ENCODE data around the gene PSMG3. TPM values are rescaled to one million over a fixed set of nuclear protein-coding genes. Genes with fewer than 3 reads are reported as not detected.
A peak's percentile ranks its signal among the peaks of the same experiment; 100 is the strongest.
"Not testable (repeated sequence)": the region's sequence is repeated elsewhere in the genome, so short reads cannot be mapped to it uniquely, and the experiment has no call there.

Gene PSMG3
- total RNA-seq, 1 donor from 2014 or later, result 11.2 TPM

DNA sequence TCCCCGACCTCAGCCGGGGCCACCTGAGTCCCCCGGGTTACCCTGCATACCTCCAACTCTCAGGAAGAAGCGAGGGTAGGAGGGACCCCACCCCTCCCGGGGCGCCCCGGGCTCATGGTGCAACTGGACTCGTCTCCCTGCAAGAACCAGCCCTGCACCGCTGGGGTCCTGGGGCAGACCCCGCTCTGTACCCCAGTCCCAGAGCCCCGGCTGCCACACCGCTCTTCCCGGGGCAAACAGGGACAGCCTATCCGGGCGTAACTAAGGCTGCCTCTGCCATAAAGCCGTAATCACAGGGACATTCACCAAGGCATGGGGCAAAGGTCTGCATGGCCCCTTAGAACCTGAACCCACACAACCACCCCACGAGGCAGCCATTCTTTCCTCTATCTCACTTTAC, 46.0 kb downstream of the PSMG3 start:
- no peaks in the 10 kb centered on the region for H3K36me3 ChIP-seq
- no peak overlapping the region for H3K27ac ChIP-seq (replicated peaks)
- no peak for DNase-seq
- TF ChIP-seq, protein P1, sequence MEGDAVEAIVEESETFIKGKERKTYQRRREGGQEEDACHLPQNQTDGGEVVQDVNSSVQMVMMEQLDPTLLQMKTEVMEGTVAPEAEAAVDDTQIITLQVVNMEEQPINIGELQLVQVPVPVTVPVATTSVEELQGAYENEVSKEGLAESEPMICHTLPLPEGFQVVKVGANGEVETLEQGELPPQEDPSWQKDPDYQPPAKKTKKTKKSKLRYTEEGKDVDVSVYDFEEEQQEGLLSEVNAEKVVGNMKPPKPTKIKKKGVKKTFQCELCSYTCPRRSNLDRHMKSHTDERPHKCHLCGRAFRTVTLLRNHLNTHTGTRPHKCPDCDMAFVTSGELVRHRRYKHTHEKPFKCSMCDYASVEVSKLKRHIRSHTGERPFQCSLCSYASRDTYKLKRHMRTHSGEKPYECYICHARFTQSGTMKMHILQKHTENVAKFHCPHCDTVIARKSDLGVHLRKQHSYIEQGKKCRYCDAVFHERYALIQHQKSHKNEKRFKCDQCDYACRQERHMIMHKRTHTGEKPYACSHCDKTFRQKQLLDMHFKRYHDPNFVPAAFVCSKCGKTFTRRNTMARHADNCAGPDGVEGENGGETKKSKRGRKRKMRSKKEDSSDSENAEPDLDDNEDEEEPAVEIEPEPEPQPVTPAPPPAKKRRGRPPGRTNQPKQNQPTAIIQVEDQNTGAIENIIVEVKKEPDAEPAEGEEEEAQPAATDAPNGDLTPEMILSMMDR (IDR thresholded peaks at IDR 0.05; ENCODE audit: borderline replicate concordance), result no peak
- intact Hi-C loops (cut with micrococcal nuclease), result no loop called here
- no peaks in the 10 kb centered on the region for H3K4me1 ChIP-seq
- H3K4me3 ChIP-seq, result no peak overlapping the region
- H3K9me3 ChIP-seq (replicated peaks), result peaks cover 12% of the 10 kb centered on the region
- peaks cover 6% of the 10 kb centered on the region for H3K27me3 ChIP-seq (ENCODE audit: low read depth)

DNA sequence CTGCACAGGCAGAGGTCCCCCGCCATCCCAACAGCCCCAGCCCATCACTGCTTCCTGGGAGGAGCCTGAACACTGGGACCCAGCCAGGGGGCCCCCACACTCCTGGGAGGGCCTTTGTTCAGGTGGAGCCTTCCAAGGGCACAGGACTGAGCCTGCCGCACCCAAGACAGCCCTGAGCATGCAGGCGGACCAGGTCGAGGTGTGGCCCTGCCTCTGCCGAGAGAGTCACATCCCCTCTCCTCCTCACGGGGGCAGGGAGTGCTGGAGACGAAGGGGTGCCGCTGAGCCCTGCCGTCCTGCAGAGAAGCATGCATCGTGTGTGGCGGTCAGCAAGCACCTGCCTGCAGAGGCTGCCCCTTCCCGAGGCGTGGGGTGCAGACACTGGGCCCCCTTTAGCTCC, 46.6 kb downstream of the PSMG3 start:
- TF ChIP-seq, protein P1 (IDR thresholded peaks at IDR 0.05; ENCODE audit: borderline replicate concordance), result no peak
- Histone ChIP-seq H3K4me3 (no peak overlapping the region), H3K4me1 (no peaks in the 10 kb centered on the region), H3K9me3 (replicated peaks) (peaks cover 16% of the 10 kb centered on the region), H3K36me3 (no peaks in the 10 kb centered on the region), H3K27me3 (ENCODE audit: low read depth) (peaks cover 6% of the 10 kb centered on the region), H3K27ac (replicated peaks) (no peak overlapping the region)
- DNase-seq, result no peak
- intact Hi-C loops (cut with micrococcal nuclease), result no loop called here

DNA sequence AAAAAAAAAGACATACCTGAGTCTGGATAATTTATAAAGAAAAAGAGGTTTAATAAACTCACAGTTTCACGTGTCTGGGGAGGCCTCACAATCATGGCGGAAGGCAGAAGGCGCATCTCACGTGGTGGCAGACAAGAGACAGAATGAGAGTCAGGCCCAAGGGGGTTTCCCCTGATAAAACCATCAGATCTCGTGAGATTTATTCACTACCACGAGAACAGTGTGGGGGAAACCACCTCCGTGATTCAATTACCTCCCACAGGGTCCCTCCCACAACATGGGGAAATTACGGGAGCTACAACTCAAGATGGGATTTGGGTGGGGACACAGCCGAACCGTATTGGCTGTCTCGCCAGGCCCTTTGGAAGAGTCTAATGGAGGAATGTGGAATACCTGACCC, 48.4 kb downstream of the PSMG3 start:
- H3K27me3 ChIP-seq (ENCODE audit: low read depth), result peaks cover 6% of the 10 kb centered on the region
- no peaks in the 10 kb centered on the region for H3K36me3 ChIP-seq
- no peak for DNase-seq
- peaks cover 16% of the 10 kb centered on the region for H3K9me3 ChIP-seq (replicated peaks)
- TF ChIP-seq, protein P1 (IDR thresholded peaks at IDR 0.05; ENCODE audit: borderline replicate concordance), result no peak
- no peaks in the 10 kb centered on the region for H3K4me1 ChIP-seq
- intact Hi-C loops (cut with micrococcal nuclease), result no loop called here
- no peak overlapping the region for H3K27ac ChIP-seq (replicated peaks)
- H3K4me3 ChIP-seq, result no peak overlapping the region

DNA sequence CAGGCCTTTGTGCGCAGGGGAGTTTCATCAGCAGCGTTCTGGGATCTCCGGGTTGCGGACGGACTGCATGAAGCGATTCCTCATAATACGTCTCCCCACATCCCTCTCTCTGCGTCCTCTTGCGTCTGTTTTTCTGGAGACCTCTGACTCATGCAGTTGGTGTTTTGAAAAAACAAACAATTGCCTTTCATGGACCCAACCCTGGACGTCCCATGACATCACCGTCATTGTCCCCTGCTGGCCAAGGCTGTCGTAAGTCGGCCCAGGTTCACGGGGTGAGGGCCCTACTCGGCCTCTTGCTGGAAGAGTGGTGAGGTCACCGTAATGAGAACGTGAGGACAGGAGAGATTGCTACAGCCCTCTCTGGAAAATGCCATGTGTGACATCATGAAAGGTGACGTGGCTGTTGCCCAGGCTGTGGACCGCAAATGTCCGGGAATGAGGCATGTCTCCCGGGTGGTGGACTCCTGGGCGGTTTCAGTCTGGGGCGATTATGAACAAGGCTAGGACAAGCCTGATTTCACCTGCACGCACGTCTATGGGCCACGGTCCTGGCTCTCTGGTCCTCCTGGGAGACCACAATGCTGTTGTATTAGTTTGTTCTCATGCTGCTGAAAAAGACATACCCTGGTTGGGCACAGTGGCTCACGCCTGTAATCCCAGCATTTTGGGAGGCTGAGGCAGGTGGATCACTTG, 49.1 kb downstream of the PSMG3 start:
- H3K4me3 ChIP-seq, result no peak overlapping the region
- TF ChIP-seq, protein P1 (IDR thresholded peaks at IDR 0.05; ENCODE audit: borderline replicate concordance), result no peak
- no peaks in the 10 kb centered on the region for H3K36me3 ChIP-seq
- intact Hi-C loops (cut with micrococcal nuclease), result no loop called here
- H3K27me3 ChIP-seq (ENCODE audit: low read depth), result peaks cover 6% of the 10 kb centered on the region
- H3K9me3 ChIP-seq (replicated peaks), result peaks cover 16% of the 10 kb centered on the region
- peak overlapping the region; percentile 50 for H3K27ac ChIP-seq (replicated peaks)
- H3K4me1 ChIP-seq, result no peaks in the 10 kb centered on the region
- DNase-seq, result no peak

DNA sequence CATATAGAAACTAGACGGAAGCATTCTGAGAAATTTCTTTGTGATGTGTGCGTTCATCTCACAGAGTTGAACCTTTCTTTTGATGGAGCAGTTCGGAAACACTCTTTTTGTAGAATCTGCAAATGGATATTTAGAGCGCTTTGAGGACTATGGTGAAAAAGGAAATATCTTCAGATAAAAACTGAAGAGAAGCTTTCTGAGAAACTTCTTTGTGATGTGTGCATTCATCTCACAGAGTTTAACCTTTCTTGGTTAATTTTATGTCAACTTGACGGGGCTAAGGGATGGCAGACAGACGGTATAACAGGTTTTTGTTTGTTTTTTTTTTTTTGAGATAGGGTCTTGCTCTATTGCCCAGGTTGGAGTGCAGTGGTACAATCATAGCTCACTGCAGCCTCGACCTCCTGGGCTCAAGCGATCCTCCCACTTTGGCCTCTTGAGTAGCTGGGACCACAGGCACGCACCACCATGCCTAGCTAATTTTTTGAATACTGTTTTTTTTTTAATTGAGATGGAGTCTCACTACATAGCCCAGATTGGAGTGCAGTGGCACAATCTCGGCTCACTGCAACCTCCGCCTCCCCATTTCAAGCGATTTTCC, 50.4 kb downstream of the PSMG3 start:
- H3K4me1 ChIP-seq; DNase-seq; H3K4me3 ChIP-seq; H3K27me3 ChIP-seq (ENCODE audit: low read depth); intact Hi-C loops (cut with micrococcal nuclease); H3K36me3 ChIP-seq; H3K27ac ChIP-seq (replicated peaks): not testable (repeated sequence)
- H3K9me3 ChIP-seq (replicated peaks), result peaks cover 16% of the 10 kb centered on the region

Other genes starting within 250 kb of the PSMG3 start
- 8.3 TPM for gene MICALL2, start 110.6 kb downstream of the PSMG3 start, total RNA-seq
- 29.9 TPM for gene INTS1, start 65.6 kb downstream of the PSMG3 start, total RNA-seq
- 76.5 TPM for gene MAFK, start 39.3 kb downstream of the PSMG3 start, total RNA-seq
- gene TMEM184A, start 13.8 kb downstream of the PSMG3 start, total RNA-seq, result 0.36 TPM
- gene ELFN1, start 100.2 kb upstream of the PSMG3 start, total RNA-seq, result 10.5 TPM

Measured in left ventricle myocardium inferior (tissue), 1 donor.